Measurements from ENCODE around the gene TTC21A.

The TTC21A gene

DNA sequence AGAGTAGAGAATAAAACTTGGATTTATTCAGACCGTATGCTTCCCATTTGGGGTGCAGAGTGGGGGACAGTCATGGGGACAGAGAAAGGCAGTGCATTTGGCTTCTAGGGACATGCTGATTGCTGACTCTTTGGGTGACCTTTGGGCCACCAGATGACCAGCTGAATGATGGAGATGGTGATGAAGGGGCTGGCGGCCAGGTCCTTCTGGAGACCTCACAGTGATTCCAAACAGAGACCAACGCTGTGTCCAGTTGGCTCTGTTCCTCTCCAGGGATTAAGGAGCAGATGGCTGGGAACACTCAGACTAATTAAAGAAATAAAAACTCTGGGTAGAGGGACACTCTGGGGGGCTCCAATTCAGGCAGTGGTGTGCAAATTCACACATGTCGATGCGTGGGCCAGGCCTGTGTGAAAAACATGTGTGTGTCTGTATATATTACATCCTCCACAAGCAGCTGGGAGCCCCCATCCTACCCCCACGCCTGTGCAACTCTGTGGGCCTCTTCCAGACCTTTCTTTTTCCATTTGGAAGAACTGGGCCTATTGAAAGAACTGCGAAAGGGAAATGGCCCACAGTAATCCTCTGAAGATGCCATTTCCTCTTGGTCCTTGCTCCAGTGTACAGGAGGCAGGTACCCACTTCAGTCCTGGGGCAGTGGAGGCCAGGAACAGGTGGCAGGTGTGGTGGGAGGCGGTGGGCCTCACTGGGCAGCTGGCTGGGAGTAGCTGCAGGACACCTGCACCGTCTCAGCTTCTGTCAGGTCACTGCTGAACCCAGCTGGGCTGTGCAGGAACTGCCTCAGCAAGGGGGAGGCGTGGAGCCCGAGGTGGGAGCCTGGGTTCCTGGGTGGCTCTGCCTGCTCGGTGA is 76.0 kb downstream of the TTC21A start:
- H2AFZ ChIP-seq (ENCODE audit: low read length), result no peak overlapping the region
- 0 out of 2 replicates have a peak, but pooled peaks cover 9% of the 10 kb centered on the region for H3F3A ChIP-seq (ENCODE audit: insufficient read depth, low read length)
- H3K4me2 ChIP-seq (ENCODE audit: low read depth, low read length), result no peak overlapping the region
- H3K27ac ChIP-seq (ENCODE audit: low read length), result no peak overlapping the region
- no peaks in the 10 kb centered on the region for H3K36me3 ChIP-seq (replicated peaks; ENCODE audit: insufficient read depth, low read length)
- H3K4me1 ChIP-seq (ENCODE audit: low read length), result peaks cover 7% of the 10 kb centered on the region
- H4K20me1 ChIP-seq (ENCODE audit: insufficient read depth, low read length), result no peaks in the 10 kb centered on the region
- no peaks in the 10 kb centered on the region for H3K9me3 ChIP-seq (replicated peaks; ENCODE audit: insufficient read depth, low read length)
- no peaks in the 10 kb centered on the region for H3K27me3 ChIP-seq (replicated peaks; ENCODE audit: insufficient read depth, low read length)
- no peaks in the 10 kb centered on the region for H3K9me2 ChIP-seq (replicated peaks; ENCODE audit: insufficient read depth, low read length)
- H3K9ac ChIP-seq (ENCODE audit: low read length), result no peak overlapping the region
- TF ChIP-seq EZH2 (optimal IDR thresholded peaks at IDR 0.05; ENCODE audit: low read depth, low read length), result no peak
- TF ChIP-seq EZH2phosphoT487 (IDR thresholded peaks at IDR 0.05; ENCODE audit: low read length), result no peak
- TF ChIP-seq, protein P1, sequence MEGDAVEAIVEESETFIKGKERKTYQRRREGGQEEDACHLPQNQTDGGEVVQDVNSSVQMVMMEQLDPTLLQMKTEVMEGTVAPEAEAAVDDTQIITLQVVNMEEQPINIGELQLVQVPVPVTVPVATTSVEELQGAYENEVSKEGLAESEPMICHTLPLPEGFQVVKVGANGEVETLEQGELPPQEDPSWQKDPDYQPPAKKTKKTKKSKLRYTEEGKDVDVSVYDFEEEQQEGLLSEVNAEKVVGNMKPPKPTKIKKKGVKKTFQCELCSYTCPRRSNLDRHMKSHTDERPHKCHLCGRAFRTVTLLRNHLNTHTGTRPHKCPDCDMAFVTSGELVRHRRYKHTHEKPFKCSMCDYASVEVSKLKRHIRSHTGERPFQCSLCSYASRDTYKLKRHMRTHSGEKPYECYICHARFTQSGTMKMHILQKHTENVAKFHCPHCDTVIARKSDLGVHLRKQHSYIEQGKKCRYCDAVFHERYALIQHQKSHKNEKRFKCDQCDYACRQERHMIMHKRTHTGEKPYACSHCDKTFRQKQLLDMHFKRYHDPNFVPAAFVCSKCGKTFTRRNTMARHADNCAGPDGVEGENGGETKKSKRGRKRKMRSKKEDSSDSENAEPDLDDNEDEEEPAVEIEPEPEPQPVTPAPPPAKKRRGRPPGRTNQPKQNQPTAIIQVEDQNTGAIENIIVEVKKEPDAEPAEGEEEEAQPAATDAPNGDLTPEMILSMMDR (IDR thresholded peaks at IDR 0.05; ENCODE audit: low read length), result no peak
- H3K4me3 ChIP-seq (ENCODE audit: low read length), result no peak overlapping the region
- no peak for DNase-seq
- no peaks in the 10 kb centered on the region for H3K79me2 ChIP-seq (ENCODE audit: low read length)

- no peak for DNase-seq
- Histone ChIP-seq H3K9ac (ENCODE audit: low read length) (no peak overlapping the region), H3F3A (ENCODE audit: insufficient read depth, low read length) (0 out of 2 replicates have a peak, but pooled peaks cover 9% of the 10 kb centered on the region), H3K27me3 (replicated peaks; ENCODE audit: insufficient read depth, low read length) (no peaks in the 10 kb centered on the region), H3K27ac (ENCODE audit: low read length) (no peak overlapping the region), H4K20me1 (ENCODE audit: insufficient read depth, low read length) (no peaks in the 10 kb centered on the region), H3K4me2 (ENCODE audit: low read depth, low read length) (no peak overlapping the region), H3K79me2 (ENCODE audit: low read length) (no peaks in the 10 kb centered on the region), H2AFZ (ENCODE audit: low read length) (no peak overlapping the region), H3K9me3 (replicated peaks; ENCODE audit: insufficient read depth, low read length) (no peaks in the 10 kb centered on the region), H3K9me2 (replicated peaks; ENCODE audit: insufficient read depth, low read length) (no peaks in the 10 kb centered on the region), H3K4me1 (ENCODE audit: low read length) (peaks cover 5% of the 10 kb centered on the region), H3K4me3 (ENCODE audit: low read length) (no peak overlapping the region), H3K36me3 (replicated peaks; ENCODE audit: insufficient read depth, low read length) (no peaks in the 10 kb centered on the region)
- no peak for TF ChIP-seq EZH2phosphoT487 (IDR thresholded peaks at IDR 0.05; ENCODE audit: low read length)
- no peak for TF ChIP-seq EZH2 (optimal IDR thresholded peaks at IDR 0.05; ENCODE audit: low read depth, low read length)
- TF ChIP-seq, protein P1 (IDR thresholded peaks at IDR 0.05; ENCODE audit: low read length), result no peak
Measured at GRCh38 chr3:39184081-39184967, 76.8 kb downstream of the TTC21A start.

- H3K27me3 ChIP-seq (replicated peaks; ENCODE audit: insufficient read depth, low read length), result no peaks in the 10 kb centered on the region
- TF ChIP-seq EZH2 (optimal IDR thresholded peaks at IDR 0.05; ENCODE audit: low read depth, low read length), result no peak
- TF ChIP-seq EZH2phosphoT487 (IDR thresholded peaks at IDR 0.05; ENCODE audit: low read length), result no peak
- TF ChIP-seq, protein P1 (IDR thresholded peaks at IDR 0.05; ENCODE audit: low read length), result no peak
- no peak overlapping the region for H3K9ac ChIP-seq (ENCODE audit: low read length)
- H3K4me2 ChIP-seq (ENCODE audit: low read depth, low read length), result no peak overlapping the region
- no peak overlapping the region for H2AFZ ChIP-seq (ENCODE audit: low read length)
- no peak overlapping the region for H3K4me3 ChIP-seq (ENCODE audit: low read length)
- peaks cover 10% of the 10 kb centered on the region for H3K4me1 ChIP-seq (ENCODE audit: low read length)
- 0 out of 2 replicates have a peak, but pooled peaks cover 7% of the 10 kb centered on the region for H3F3A ChIP-seq (ENCODE audit: insufficient read depth, low read length)
- H3K79me2 ChIP-seq (ENCODE audit: low read length), result no peaks in the 10 kb centered on the region
- H3K9me3 ChIP-seq (replicated peaks; ENCODE audit: insufficient read depth, low read length), result no peaks in the 10 kb centered on the region
- DNase-seq, result no peak
- no peaks in the 10 kb centered on the region for H3K36me3 ChIP-seq (replicated peaks; ENCODE audit: insufficient read depth, low read length)
- no peaks in the 10 kb centered on the region for H3K9me2 ChIP-seq (replicated peaks; ENCODE audit: insufficient read depth, low read length)
- H3K27ac ChIP-seq (ENCODE audit: low read length), result no peak overlapping the region
- no peaks in the 10 kb centered on the region for H4K20me1 ChIP-seq (ENCODE audit: insufficient read depth, low read length)
Measured at GRCh38 chr3:39184968-39185285, 77.4 kb downstream of the TTC21A start.
